ENCODE results near the gene MYL7. TPM values are rescaled to one million over a fixed set of nuclear protein-coding genes. Genes with fewer than 3 reads are reported as not detected.

The MYL7 gene
- polyA plus RNA-seq, 1 donor: 1.4 TPM

- DNase-seq: no peak
Measured at GRCh38 chr7:44112231-44112996, 28.7 kb downstream of the MYL7 start.

DNA sequence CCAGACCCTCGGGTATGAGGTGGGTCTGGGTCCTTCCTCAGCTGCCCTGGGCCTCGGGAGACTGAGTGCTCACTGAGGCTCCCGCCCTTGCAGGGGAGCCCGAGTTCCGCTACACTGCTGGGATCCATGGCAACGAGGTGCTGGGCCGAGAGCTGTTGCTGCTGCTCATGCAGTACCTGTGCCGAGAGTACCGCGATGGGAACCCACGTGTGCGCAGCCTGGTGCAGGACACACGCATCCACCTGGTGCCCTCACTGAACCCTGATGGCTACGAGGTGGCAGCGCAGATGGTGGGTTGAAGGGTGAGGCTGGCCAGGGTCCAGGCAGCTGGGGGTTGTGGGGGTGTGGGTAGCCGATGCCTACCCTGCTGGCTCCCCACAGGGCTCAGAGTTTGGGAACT lies 29.4 kb downstream of the MYL7 start:
- no peak for DNase-seq

GRCh38 chr7:44110719-44111635 lies 30.2 kb downstream of the MYL7 start:
- DNase-seq: no peak

- DNase-seq: no peak
Measured at GRCh38 chr7:44109991-44110390, 31.1 kb downstream of the MYL7 start.

GRCh38 chr7:44108768-44109750 lies 32.1 kb downstream of the MYL7 start:
- no peak for DNase-seq

DNA sequence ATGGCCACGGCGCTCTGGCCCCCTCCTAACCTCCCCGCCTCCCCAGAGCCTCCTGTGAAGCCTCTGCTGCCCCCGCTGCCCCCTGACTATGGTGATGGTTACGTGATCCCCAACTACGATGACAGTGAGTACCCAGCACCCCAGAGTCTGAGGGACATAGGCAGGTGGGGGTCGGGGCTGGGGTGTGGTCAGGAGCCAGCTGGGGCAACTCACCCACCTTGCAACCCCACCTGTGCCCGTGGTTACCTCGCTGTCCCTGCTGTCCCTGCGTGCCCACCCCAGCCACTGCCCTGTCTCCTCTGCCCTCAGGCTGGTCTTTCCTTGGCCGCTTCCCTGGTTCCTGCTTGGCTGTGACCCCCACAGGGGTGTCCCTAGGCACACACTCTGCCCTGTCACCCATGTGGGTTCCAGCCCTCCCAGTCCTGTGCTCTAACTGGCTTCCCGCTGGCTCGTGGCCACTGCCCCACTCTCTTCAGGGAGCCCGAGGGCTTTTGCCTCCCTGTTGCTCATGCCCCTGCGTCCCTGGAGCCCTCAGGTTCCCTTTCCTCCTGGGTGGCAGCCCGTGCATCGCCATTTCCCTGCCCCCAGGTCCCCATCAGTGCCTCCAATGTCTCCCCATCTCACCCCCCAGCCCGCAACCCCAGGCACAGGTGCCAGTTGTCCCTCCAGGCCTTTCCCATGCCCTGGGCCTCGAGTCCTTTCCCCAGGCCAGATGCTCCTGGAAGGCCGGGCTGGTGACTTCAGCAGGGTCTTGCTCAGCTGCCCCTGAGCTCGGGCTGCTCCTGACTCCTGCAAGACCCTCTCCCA lies 33.0 kb downstream of the MYL7 start:
- DNase-seq: no peak

DNA sequence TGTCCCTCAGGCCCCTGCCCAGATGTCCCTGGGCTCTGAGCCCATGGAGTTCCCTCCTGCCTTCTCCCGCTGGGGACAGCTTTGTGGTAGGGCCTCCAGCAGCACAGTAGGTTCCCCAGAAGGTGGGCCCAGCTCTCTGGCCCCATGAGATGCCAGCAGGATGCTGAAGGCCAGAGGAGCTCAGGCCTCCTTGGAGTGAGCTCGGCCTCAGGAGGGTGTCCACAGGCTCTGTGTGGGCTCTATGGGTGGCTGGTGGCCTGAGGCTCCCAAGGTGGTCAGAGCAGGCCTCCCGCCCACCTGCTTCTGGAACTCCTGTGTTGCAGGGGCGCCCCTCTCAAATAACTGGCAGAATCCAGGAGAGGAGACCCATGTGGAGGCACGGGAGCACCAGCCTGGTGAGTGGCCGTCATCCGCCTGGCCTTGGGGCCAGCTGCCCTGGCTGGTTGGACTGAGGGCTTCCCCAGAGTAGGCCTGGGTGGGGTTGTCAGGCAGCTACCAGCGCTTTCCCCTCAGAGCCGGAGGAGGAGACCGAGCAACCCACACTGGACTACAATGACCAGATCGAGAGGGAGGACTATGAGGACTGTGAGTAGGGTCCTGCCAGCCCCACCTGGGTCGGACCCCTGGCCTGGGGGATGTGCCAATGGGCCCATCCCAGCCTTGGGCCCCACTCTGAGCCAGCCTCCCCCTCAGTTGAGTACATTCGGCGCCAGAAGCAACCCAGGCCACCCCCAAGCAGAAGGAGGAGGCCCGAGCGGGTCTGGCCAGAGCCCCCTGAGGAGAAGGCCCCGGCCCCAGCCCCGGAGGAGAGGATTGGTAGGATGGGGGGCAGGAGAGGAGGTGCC lies 33.8 kb downstream of the MYL7 start:
- DNase-seq: no peak

GRCh38 chr7:44106311-44107065 lies 34.6 kb downstream of the MYL7 start:
- DNase-seq: no peak

GRCh38 chr7:44105832-44106231 lies 35.3 kb downstream of the MYL7 start:
- DNase-seq: no peak

GRCh38 chr7:44104860-44105771 lies 36.0 kb downstream of the MYL7 start:
- DNase-seq: no peak

DNA sequence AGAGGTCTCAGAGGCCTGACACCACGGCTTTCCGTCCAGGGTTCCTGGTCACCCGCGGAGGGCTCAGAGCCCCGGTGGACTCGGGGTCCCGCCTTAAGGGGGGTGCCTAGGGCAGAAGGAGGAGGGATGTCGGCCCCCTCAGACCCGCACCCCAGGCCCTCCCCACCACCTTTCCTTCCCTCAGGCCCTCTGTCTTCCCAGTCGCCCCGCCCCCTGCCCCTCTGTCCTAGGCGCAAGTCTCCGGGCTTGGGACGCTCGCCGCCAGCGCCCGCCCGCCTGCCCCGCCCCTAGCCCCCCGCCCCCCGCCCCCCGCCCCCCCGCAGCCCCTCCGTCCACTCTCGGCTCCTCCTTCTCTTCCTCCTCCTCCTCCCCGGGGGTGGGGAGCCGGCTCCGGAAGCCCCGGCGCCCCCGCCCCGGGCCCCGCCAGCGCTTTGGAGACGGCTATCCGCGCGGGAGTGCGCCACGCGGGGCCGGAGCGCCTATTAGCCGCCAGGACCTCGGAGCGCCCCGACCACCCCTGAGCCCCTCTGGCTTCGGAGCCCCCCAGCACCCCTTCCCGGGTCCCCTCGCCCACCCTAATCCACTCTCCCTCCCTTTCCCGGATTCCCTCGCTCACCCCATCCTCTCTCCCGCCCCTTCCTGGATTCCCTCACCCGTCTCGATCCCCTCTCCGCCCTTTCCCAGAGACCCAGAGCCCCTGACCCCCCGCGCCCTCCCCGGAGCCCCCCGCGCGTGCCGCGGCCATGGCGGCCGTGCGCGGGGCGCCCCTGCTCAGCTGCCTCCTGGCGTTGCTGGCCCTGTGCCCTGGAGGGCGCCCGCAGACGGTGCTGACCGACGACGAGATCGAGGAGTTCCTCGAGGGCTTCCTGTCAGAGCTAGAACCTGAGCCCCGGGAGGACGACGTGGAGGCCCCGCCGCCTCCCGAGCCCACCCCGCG lies 36.9 kb downstream of the MYL7 start, which contains the start of gene AEBP1:
Gene AEBP1 (plus strand): TSS at position 423 of the 937 bp plus-strand sequence. CDS start 321 bp downstream, at position 744.
- no peak for DNase-seq

DNA sequence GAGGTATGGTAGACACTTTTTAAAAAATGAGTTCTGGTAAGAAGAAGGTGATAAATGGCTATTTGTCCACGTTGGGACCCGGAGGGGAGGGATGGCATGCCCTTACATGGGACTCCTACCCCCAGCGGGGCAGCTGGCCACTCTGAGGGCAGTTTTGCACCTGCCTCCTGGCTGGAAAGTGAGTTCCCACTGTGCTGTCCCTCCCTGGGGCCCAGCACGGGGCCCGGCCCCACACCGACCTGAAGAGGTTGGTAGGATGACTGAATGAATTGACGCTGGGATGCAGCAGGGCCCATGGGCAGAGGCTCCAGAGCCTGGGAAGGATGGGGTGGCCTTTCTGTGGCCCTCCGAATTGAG lies 37.6 kb downstream of the MYL7 start:
- DNase-seq: no peak

DNA sequence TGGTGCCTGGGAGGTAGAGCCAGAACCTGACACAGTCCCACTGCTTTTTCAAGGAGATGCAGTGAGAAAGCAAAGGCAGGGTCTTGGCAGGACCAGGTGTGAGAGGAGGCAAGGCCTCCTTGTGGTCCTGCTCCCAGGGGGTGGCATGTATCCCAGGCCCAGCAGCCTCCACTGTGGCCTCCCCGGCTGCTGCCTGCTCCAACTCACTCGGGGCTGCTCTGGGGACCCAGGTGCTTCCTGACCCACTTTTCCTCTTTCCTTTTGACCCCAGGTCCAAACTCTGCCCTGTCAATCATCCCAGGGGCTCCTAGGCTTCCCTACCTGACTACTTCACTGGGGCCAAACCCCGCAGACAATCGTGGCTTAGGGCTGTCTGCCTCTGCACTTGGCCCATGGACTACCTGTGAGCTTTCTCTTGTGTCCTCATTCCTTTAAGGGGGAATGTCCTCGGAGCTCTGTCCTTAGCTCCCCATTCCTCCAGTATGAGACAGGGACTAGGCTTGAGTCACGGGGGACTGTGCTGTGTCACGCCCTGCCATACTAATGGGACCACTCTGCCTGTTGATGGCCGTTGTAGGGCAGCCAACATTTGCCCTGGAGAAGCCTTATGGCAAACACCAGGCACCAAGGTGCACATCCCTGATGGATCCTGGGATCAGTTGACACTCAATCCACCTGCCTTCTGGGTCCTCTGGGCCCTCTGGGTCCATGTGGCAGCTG lies 38.1 kb downstream of the MYL7 start:
- no peak for DNase-seq

DNA sequence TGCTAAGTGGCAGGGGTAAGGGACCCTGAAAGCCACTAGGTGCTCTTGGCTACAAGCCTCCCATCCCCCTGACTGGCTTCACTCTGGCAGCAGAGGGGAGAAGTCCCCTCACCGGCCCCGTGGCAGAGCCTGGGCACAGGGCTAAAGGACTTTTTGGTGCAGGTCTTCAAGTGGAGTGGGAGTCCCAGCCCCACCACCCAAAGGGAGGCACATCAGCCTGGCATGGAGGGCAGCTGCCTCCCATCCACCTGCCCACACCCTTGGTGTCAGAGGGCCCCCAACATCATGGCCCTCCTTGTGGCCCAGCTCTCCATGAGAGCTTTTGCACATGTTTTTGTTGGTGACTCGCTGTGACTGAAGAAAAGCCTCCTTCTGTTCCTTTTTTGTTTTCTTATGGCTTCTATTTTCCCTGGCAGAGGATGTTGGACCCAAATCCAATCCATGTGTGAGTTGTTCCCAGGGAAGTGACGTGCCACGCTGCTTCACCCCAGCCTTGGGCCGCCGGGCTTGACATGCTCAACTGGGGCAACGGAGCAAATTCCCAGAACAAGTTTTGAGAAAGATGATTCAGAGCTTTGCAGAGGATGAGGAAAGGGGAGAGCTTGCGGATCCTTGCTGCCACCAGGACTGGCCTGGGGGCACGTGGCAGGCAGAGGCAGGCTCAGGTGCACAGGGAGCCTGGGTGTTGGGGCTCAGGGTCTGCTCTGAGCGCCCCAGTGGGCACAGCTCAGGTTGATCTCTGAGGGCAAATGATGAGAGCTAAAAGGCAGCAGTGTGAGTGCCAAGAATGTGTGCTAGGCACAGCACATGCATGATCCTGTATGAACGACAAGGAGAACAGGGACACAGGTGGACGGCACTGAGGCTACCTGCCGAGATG lies 38.9 kb downstream of the MYL7 start:
- no peak for DNase-seq

- DNase-seq: no peak
Measured at GRCh38 chr7:44101303-44101965, 39.7 kb downstream of the MYL7 start.
